ENCODE data around the gene SLC2A1.

GRCh38 chr1:42953182-42954180, 5.2 kb downstream of the SLC2A1 start:
- TF ChIP-seq ZNF175 (tag by site-specific recombination; IDR thresholded peaks at IDR 0.05) (no peak), ZNF660 (tag by site-specific recombination; IDR thresholded peaks at IDR 0.05) (no peak), ZBTB8A (tag by site-specific recombination; IDR thresholded peaks at IDR 0.05) (no peak), CTCF (tag by site-specific recombination; IDR thresholded peaks at IDR 0.05) (no peak), ZNF792 (tag by site-specific recombination; IDR thresholded peaks at IDR 0.05) (no peak), KLF17 (tag by site-specific recombination; IDR thresholded peaks at IDR 0.05) (no peak)
